T-helper 1 cell (primary cell): ENCODE data around the gene TRPC6.
"Not testable (repeated sequence)": the region's sequence is repeated elsewhere in the genome, so short reads cannot be mapped to it uniquely, and the experiment has no call there.

Experiments used
- DNase-seq, 5 donors: peaks; one replicate each; pipeline ENCODE4 v3.0.0-alpha.2; 2012 to 2020

Gene TRPC6

DNA sequence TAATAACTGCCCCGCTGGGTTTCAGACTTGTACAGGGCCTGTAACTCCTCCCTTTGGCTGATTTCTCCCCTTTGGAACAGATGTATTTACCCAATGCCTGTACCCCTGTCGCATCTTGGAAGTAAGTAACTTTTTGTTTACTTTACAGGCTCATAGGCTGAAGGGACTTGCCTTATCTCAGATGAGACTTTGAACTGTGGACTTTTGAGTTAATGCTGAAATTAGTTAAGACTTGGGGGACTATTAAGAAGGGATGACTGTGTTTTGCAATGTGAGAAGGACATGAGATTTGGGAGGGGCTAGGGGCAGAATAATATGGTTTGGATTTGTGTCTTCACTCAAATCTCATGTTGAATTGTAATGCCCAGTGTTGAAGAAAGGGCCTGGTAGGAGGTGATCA is 62.0 kb downstream of the TRPC6 start:
- DNase-seq = no peak

DNA sequence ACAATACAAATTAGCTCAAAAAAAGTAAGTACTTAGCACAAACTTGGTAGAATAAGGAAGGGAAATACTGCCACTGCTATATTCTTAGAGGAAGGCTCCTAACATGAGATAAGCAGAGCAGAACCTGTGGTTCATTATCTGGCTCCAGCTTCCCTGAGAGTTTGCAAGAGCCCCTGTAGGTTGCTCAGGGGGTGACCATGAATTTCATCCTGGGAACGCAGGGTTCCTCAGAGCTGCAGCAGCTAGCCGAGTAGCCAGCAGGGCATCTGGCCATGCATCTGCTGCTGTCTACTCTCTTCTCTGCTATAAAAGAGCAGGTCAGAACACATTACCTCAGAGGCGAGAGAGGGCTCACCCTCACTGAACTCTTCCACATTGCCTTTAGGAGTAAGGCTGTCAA is 67.3 kb downstream of the TRPC6 start:
- no peak for DNase-seq

DNA sequence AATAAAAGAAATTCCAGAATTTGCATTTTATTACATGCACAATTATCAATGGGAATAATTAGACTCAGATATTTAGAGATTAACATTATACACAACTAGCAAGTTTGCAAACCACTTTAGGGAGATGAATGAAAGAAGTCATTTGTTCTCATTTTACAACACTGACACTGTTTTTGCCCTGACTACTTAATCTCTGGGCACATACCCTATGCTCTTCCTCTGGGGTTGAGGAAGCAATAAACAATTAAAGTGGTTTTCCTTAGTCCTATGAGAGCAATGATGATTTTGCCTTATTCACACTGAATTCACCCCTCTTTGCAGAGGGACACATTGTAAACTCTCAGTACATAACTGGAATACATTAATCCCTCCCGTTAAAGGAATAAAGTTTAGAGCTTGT is 72.7 kb downstream of the TRPC6 start:
- no peak for DNase-seq

DNA sequence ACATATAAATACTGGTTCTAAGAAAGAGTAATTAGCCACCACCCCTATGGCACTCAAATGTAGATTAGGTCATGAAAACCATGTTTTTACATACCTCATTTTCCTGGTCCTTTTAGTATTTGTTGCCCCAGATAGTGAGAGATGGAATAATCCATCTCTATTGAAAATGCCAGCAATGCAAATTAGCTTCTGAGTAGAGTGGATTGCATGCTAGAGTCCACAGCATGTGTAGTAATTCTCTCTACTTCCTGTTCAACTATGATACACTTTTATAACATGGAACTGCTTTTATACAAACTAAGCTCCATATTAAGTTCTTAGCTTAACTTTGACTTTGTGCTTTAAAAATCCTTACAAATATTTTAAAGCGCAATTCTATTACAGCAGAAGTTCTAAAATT is 73.2 kb downstream of the TRPC6 start:
- DNase-seq = no peak

DNA sequence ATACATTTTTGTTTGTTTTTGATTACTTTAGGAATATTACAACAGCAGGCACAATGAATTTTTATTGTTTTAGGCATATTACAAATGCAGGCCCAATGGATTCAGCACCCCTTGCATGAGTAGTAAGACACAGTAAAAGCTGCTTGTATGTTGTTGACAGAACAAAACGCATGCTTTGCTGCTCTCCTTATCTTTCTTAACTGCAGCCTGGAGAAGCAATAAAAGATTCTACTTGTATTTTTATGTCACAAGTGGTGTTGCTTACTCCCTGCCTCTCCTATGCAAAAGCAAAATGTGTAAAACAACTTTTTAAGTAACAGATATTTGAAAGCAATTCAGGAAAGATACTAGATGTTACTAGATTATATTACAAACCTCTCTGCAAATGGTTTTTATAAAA is 73.9 kb downstream of the TRPC6 start:
- no peak for DNase-seq

DNA sequence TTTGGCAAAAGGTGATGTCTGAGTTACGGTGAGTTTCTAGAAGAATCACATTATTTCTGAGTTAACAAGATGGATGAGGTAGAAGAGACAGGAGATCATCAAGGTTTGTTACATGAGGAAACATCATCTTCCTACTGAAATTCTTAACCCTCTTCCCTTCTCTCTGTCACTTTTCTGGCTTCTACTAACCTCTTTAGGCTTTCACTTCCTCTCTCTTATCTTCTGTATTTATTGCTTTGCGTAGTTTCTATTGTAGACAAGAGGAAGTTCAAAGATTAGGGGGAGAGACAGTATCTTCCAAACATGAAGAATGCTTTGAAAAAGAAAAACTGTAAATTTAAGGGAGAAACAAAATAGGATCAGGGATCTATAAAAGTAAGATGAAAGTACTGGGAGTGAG is 75.4 kb downstream of the TRPC6 start:
- no peak for DNase-seq

DNA sequence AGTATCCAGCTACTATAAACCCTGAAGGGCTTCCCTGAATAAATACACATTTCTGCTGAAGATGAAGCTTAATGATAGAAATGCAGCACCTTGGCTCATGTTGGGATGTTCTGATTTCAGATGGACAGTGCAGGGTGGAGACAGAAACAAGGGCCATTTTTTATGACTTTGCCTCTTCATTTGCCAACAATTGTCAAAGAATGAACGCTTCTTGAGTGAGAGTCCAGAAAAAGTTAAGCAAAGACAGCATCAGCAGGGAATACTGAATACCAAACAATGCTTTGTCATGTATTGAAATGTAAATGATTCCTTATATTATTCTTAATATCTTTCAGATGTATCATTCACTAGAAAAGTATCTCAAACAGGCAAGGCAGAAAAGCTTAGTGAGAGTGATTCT is 84.9 kb downstream of the TRPC6 start:
- no peak for DNase-seq

DNA sequence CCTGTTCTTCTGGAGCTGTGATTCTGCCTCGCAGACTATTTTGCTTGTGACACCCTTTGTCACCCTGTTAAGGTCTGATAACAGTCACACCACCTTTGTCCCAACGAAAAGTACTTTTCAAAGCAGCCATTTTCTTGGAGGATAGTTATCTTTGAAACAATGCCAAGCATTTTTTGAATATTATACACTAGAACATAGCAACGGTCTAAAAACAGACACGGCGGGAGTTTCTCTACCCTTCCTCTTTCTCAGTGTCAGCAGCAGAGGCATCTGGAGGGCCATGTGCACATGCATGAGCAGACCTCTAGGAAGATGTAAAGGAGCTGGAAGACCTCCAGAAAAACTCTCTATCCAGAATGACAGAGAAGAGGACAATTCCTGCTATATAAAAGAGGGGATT is 86.5 kb downstream of the TRPC6 start:
- no peak for DNase-seq

DNA sequence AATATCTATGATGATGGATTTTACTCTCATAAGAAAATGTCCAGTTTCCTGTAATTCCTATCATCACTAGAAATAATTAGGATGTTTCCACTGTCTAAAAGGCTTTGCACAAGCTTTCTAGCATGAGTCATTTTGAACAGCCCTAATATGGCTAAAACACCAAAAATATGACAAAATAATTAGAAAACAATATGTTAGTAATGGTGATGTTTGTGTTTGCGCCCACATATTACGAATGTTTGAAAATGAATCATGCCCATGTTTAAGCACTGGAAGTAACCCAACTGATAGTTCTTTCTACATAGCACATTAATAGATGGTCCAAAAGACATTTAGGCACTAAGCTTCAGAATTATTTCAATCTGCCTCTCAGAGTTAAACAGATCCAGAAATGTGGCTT is 96.0 kb downstream of the TRPC6 start:
- no peak for DNase-seq

DNA sequence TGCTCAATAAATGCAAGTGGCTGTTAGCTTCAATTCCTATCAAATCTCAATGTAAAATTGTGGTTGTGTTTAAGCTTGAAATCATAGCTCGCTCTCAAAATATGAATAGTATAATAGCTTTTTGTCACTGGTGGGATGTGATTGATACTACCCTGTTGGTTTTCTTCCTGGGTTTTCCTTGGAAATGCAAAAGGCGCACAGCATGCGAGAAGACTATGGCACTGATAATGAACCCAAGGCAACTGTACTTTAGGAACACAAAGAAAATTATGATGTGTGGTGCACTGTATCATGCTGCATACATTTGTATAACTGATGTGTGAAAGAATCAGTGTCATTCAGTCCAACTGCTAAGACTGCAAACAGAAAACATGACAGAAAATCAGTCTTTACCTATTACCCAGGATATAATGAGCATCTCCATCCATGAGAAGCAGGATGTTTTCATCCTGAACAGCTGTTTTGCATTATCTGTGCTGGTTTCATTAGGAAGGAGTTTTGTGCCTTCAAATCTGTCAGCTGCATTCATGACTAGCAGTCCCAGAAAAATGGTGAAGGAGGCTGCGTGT is 101.2 kb downstream of the TRPC6 start:
- no peak for DNase-seq

DNA sequence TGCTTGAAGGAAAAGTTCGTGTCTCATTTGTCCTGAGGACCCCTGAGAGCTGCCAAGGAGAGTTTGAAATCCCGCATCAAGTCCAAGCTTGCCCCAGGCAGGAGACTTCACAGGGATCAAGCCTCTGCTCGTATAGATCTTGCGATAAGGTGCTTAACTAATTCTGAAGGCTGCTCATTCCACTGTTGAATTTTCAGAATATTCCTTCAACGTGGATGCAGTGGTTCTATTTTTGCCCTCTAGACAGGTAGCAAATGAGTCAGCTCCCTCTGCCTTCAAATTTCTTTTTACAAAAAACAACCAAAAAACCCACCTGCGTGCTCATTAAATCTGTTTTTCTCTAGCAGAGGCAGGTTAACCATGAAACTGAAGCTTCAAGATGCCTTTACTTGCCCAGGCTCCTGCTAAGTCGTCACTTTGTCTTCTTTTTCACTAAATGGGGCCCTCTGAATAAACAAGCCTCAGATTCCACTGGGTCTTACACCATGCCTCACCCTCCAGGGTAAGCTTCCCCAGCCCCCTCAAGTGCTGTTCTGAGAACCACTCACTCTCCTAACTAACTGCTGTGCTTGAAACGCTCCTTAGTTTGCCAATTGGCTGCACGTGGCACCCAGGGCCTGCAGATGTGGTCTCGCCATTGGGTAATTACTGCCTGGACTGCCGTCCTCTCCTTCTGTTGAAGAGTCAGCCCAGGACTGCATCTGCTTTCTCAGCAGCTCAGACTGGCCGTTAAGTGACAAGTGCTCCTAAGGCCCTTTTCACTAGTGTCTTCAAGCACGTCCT is 105.0 kb downstream of the TRPC6 start:
- DNase-seq = no peak

DNA sequence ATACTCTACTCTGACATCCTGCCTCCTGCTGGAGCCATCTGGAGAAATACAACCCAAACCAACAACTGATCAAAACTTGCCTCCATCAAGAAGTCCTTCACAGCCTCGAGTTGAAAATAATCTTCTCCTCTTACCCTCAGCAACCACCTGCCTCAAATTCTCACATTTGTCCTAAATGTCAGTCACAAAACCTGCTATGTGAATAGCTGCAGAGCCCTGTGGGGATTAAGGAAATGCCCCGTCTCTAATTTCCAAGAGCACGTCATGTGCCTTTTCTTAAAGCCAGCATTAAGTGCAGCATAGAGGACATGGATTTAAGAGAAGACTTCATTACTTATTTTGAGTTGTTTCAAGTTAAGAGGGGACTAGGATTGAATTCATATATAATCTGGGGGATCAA is 105.9 kb downstream of the TRPC6 start:
- no peak for DNase-seq

DNA sequence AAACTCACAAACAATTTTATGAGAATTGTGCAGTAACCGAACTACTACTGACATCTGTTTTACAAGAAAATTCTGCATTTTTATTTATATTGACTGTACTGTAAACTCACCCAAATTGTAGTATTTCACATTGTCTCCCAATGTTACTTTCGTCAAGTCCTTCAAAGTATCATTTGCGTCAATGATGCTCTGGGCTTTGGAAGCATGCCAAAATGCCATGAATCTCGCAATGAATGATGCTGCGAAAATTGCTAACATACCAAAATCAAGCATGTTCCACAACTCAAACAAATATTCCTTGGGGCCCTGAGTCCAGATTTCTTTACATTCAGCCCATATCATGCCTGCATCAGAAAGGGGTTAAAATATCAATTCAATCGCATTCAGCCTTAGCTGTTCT is 107.6 kb downstream of the TRPC6 start:
- DNase-seq = no peak

DNA sequence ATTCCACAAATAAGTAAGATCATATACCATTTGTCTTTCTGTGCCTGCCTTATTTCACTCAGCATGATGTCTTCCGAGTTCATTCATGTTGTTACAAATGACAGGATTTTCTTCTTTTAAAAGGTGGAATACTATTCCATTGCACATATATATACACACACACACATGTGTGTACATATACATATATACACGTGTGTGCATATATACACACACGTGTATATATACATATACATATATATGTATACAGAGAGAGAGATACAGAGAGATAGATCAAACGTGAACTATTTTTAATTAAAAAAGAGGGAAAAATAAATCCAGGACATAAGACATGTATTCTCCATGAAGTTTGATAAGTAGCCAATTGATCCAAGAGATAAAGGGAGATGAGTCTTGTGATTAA is 108.1 kb downstream of the TRPC6 start:
- DNase-seq = no peak

DNA sequence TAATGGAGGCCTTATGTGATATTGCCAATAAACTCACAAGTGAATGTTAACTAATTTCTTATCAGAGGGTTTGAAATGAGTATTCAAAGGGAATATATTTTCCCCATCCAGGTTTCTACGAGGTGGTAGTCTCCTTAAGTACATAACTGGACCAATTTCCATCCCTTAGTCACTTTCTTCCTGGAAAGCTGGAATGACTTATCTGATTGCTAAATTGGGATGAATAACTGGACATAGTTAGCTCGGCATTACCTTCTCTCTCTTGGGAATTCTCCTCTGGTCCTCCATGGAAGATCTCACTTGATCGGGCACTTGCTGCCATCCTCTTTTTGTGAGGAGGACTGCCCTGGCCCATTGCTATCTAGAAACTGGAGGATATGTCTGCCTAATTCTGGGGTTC is 109.1 kb downstream of the TRPC6 start:
- no peak for DNase-seq

DNA sequence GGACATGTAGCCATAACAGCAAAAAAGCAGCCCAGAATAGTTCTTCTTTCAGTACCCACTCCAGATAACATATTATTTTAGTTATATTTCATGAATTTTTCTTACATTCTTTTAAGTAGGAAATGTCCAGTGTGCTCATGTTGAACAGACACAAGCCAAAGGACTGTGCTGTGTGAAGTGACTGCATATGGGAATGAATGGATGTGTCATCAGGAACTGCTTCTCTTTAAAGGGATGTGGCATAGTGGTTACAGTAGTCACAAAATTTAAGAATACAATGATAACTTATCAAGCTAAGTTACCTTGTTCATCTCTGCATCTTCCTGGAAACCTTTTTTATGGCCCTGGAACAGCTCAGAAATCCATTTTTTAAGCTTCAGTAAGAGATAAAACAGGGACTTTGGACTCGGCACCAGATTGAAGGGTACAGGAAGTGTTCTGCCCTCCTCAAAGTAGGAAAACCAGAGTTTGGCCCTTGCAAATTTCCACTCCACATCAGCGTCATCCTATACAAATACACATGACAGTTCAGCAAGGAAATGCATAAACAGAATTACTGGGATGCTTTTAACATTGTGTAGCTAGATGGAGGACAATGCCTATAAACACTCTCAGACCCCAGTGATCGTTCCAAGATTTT is 112.8 kb downstream of the TRPC6 start:
- DNase-seq = no peak

DNA sequence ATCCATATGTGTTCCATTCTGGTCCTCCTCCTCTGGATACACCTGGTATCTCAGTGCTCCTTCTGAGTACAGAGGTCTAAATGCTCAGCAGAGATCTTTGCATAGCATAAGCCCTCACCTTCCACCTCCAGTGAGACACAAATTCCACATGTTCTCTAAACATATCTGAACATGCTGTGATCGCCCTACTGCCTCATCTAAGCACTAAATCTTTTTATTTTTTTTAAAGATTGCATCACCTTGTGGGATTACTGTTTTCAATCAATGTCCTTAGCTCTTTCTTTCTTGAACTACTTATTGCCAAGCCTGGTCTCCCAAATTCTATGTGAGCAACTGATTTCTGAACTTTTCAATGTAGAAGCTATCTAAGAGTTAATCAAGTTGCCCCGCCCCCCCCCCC is 113.4 kb downstream of the TRPC6 start:
- DNase-seq = no peak

DNA sequence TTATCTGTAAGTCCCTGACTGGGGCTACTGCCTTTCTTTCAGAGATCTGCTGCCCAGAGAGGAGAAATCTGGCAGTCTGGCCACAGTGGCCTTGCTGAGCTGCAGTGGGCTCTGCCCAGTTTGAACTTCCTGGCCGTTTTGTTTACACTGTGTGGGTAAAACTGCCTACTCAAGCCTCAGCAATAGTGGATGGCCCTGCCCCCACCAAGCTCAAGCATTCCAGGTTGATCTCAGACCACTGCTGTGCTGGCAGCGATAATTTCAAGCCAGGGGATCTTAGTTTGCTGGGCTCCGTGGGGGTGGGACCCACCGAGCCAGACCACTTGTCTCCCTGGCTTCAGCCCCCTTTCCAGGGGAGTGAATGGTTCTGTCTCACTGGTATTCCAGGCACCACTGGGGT is 117.5 kb downstream of the TRPC6 start:
- no peak for DNase-seq

DNA sequence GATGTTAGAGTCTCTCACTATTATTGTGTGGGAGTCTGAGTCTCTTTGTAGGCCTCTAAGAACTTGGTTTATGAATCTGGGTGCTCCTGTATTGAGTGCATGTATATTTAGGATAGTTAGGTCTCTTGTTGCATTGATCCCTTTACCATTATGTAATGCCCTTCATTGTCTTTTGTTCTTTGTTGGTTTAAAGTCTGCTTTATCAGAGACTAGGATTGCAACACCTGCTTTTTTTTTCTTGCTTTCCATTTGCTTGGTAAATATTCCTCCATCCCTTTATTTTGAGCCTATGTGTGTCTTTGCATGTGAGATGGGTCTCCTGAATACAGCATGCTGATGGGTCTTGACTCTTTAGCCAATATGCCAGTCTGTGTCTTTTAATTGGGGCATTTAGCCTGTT is 119.4 kb downstream of the TRPC6 start:
- not testable (repeated sequence) for DNase-seq

DNA sequence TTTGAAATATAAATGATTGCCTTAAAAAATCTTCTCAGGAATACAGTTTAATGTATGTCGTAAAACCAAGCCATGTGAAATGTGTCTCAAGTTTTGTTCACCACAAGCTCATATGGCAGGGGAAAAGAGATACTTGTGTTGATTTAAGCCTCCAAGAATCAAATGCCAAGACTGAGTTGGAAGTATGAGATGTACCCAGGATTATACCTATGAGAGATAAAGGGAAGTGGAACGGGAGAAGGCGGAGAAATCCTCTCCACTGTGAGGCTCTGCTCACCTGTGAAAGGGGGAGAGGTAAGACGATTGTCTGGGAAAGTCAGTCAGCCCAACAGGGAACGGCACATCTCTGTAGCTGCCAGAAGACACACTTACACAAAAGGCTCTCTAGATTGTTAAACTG is 124.8 kb downstream of the TRPC6 start:
- no peak for DNase-seq

DNA sequence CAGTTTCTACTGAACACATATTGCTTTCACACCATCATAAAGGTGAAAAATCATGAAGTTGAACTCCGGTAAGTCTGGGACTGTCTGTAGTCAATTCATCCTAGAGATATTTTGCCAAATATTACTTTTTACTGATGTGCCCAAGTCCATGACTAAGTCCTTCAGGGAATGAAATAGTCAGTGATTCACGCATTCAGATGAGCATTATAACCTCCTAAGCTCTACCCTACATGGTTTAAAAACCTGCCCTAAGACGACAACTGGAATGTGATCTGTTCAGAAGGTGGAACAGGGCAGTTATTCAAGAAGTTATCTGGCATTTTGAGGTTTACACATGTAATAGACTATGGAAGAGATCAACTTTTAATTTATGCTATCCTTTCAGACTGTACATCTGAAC is 125.6 kb downstream of the TRPC6 start:
- no peak for DNase-seq

DNA sequence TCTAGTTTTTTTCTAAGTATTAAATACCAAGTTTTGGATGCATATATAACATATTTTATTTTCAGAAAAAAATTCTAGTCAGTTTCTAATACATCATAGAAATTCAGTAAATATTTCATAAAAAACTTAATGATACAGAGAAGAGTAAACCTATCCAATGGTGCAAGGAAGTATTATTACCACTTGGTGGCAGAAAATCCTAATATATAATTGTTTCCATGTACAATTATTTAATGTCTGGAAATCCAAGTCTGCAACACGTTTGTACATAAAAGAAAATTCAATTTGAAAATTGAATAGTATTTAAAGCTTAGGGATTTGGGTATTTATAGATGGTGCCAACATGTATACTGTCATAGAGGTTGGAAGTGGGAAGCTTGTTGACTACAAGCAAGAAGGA is 127.0 kb downstream of the TRPC6 start:
- no peak for DNase-seq

DNA sequence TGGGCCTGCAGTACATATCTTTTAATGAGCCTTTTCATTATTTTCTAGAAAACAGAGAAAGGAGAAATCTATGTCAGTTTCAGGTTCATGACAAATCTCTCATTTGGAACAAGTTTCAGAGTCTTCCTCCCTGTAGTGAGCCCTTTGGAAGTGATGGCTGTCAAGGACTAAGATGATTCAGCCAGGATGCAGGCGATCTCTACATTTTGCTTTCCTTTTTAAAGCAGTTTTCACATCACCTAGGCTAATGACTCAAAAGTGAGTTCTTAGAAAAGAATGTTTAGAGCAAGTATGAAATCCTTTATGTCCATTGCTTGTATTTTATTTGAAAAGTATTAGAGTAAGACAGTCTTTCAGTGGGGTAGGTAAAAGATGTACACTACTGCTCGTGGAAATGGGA is 130.1 kb downstream of the TRPC6 start:
- no peak for DNase-seq

DNA sequence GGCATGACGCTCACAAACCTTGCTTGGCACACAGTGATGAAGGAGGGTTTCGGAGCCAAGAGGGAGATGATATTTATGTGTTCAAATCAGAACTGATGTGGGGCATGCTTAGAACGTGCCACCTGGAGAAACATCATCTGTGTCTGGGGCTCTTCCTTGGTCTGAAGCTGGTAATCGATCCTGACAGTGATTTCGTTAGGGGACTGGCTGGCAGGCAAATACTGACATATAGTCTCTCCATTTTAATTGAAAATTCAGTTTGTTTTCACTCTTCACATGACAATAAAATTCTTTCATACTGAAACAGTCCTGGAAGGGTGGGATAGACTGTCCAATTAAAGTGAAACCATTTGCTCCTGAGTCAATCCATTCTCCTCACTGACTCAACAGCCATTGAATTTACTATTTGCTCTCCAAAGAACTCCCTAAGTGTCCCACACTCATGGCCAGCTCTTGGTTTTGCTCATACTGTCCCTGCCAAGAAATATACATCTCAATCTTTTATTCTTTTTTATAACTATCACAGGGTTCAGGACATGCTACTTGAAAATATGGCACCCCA is 134.8 kb downstream of the TRPC6 start:
- no peak for DNase-seq
